GM19397 (cell line): ENCODE results near the gene NHS.

Experiments
- ATAC-seq: cut with Tn5 transposase; IDR thresholded peaks from one replicate; pipeline ENCODE4 v1.9.1; 2021; ENCODE audit warnings: mild to moderate bottlenecking, moderate library complexity; ENCODE audit not compliant: unreplicated experiment

Gene NHS

DNA sequence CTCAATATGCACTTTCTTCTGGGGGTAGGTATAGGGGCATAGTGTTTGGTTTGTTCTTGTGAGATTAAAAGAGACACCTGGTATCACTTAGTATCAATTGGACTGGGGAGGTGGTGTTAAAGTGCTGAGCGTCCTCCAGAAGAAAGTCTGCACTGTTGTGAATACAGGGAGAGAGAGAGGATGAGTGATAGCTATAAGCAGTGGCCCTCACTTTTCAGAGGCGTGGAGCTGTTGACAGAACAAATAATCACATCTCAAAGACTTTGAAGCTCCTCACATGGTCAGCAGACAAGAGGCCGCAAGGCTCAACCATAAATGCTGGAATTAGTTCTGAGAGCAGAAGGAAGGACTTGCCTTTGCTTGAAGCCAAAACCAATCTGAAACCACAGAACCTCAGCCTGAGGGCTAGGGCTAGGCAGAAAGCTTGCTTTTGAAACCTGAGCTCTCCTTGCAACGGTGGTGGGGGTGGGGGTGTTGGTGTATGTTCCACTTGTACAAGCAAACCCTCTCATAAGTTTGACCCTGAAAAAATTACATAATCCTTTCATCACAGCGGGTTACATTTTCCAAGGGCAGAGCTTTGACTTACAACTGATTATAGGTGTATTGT lies 239.1 kb downstream of the NHS start:
- ATAC-seq, result no peak

DNA sequence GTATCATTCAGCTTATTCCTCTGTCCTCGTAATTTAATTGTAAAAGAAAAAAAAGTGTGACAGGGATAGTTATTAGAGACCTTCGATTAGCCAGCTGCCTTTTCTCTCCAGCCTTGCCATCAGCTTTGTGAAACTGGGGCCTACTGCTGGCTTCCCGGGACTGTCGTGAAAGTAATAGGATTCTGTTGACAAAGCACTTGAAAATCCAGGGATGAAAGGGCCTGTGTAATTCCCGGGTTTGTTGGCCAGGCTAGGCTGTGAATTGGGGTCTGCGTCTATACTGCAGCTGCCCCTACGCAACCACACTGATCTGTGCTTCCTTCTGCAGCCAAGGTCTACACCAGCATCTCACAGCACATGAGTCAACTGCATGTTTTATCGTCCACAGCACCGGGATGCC lies 241.9 kb downstream of the NHS start:
- no peak for ATAC-seq

DNA sequence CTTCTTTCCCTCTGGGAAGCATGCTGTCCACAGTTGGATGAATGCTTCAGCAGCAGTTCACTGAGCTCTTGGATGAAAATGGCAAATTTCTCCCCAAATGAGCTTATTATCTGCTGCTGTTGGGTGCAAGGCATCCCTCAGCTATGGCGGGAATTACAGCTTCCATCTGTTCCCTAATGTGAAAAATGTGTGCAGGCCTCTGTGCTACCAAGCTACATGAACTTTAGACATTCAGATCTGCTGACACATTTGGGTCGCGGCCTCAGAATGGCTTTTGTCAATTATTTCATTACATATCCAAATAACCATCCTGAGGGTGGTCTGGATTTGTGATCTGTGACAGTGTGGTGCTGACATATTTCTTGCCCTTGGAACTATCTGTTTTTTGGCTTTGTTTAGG lies 242.8 kb downstream of the NHS start:
- ATAC-seq, result no peak

DNA sequence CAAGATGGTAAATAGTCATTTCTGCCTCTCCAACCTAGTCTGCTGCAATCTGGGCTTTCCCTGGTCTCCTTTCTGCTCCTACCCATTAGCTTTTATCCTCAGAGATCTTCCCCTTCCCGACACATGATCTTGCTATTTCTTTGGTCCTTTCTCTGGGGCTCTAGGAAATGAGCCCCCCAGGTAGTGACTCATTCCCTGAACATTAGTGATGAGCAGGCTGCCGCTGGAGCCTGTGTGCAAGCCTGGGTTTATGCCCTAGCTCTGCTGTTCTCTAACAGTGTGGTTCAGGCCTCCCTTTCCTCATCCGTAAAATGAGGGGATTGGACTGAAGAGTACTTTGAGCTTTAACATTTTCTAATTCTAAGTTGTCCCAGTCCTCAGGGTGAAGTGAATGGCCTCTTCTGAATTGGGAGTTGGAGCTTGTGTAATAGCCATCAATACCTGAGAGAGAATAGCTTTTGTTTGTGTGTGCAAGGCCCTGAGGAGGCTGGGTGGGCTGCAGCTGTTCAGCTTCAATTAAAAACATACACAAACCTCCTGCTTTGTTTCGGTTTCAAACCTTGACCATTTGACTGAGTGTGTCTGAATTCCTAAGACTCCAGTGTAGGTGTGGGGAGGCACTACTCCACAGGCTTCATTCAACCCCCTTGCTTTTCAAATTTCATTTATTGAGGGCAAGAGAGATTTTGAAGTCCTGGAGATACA lies 246.7 kb downstream of the NHS start:
- no peak for ATAC-seq

DNA sequence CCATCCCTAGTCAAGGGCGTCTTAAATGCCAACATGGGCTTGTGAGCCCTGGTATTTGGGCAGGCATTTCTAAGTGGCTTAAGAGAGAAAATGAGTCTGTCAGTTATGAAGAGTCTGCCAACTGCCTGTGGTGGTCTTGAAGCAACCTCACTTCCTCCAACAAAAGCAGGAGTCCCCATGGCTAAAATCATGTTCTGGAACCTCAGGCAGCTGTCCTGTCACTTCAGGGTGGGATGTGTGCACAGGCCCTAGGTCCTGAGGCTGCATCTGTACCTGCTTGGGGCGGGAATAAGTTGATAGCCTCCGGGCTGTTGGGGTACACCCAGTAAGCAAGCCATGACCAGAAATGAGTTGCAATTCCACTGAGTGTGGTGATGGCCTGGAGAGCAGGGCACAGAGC lies 247.3 kb downstream of the NHS start:
- ATAC-seq, result no peak

DNA sequence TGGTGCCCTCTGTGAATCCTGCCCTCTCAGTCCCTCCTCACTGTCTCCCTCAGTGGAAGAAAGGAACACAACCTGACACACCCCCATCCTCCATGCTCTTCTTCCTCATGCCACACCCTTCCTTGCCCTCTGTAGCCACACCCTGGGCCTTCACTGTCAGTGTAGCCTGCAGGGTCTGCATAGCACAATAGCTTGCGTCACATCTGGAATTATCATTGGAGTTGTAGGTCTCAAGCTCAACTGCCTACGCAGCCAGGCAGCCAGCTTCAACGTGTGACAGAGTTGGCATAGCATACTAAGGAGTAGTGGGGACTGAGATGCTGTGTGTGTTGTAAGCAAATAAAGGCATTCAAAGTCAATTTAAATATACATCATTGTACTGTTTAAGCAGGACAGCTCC lies 248.8 kb downstream of the NHS start:
- no peak for ATAC-seq

DNA sequence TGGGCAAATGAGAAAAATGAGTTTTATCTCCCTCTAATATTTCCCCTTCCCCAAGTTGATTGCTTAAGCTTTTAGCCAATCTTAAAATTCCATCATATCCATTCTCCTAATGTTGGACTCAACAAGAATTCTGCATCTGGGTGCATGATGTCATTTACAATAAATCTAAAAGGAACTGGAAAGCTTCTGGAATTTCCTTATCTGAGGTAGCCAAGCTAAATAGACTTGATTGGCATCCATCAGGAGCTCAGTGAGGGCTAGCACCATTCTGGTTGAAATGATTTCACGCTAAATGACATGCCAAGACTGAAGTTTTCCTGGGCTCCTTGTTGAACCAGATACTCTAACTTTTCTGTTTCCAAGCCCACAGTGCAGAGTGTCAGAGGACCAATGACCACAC lies 252.0 kb downstream of the NHS start:
- ATAC-seq, result no peak

DNA sequence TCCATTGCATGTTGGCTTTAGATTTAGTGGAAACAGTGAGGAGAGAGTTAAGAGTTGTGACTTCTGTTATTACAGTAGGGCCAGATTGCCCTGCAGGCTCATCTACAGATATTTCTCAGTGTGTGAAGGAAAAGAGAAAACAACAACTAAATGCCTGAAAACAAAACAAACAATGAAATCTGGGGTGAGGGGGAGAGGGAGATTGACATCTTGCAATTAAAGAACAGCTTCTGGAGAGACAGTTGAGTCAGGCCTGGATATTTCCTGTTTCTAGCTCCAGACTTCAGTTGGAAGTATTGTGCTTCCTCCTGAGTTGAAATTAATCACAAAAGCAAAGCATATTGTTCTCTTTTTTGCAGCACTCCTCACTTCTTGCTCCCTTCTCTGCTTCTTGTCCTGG lies 254.0 kb downstream of the NHS start:
- ATAC-seq, result no peak

DNA sequence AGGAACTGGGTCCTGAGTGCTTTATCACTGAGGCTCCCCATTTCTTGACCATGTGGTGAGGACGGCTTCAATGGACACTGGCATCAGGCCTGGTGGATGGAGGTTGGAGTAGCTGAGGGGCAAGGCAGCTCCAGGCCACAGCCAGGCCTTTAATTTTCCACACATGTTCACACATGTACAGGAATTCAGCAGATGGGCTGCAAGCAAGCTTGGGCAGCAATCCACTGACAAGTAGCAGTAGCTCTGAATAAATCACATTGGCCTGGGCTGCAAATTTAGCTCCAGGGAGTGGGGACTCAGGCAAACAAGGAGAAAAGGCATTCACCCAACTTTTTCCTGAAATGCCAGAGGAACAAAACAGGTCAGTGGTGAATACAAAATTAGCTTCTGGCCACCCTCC lies 254.5 kb downstream of the NHS start:
- ATAC-seq, result no peak

DNA sequence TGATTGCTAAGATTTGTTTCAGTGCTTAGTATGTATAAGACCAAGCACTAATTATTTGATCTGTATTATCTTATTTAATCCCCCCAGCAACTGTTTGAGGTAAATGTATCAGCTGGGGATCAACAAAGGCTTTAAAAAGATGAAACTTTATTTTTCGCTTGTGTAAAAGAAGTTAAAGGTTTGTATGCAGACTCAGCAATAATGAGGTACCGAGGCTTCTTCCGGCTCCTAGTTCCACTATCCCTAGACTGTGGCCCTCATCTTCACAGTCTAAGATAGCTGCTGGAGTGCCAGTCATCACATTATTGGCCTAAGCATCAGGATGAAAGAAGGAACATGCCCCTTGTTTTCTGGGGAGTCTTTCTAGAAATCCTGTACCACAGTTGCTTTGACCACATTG lies 256.6 kb downstream of the NHS start:
- no peak for ATAC-seq

DNA sequence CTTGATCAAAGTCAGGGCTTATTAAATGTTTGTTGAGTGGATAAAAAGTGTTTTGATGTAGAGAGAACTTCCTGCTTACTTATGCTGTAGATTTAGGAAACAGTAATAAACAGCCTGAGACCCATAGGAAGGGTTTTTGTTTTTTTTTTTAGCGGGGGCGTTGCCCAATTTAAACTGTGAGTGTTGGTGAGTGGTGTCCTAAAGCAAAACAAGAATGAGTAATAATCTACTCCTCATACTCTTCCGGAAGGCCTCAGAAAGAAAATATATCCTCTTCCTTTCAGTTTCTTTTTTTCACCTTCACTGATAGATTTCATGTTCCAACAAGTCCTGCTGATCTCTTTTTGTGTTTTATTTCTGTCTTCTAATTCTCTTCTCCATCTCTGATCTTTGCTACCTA lies 257.9 kb downstream of the NHS start:
- ATAC-seq, result no peak

DNA sequence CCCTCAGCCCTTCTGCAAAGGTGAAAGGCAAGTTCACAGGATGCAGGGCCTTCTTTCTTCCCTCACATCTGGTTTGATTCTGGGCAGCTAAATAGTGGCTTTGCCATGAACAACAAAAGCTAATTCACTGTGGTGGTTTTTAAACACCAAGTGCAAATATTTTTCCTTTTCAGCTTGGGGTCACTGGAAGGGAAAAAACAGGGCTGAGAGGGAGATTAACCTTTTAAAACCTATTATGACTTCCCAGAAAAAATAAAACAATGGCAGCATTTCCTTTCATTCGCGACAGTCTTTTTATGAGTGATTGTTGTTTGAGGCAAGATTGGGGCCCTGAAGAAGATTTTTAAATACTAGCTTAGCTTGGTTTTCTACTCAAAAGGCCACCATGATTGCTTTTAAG lies 258.5 kb downstream of the NHS start:
- no peak for ATAC-seq

DNA sequence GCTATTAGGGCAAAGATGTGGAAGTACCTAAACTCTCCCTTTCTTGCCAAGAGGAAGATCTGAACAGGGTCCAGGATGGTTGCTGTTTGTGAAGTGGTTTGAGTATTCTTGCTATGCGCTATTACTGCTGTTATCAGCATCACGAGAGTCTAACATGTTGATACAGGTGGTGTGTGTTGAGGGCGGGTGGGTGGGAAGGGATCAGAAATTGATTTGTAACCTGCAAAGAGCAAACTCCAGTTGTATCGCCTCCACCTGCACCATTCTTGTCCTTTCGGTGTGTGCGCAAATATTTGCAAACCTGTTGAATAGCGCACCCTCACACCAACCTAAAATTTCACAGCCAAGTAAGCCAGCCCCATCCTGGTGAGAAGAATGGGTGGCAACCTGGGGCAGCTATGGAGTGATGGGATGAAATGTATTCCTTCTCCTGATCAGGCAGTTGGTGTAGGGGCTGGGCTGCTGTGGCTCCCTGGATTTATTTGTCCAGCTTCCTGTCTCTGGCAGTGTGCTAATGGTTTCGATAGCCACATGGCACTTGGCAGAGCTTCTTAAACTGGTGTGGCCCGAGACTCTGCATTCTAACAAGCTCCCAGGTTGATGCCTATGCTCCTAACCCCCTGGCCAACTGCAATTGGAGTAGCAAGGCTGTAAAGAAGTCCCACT lies 259.7 kb downstream of the NHS start:
- ATAC-seq, result no peak

DNA sequence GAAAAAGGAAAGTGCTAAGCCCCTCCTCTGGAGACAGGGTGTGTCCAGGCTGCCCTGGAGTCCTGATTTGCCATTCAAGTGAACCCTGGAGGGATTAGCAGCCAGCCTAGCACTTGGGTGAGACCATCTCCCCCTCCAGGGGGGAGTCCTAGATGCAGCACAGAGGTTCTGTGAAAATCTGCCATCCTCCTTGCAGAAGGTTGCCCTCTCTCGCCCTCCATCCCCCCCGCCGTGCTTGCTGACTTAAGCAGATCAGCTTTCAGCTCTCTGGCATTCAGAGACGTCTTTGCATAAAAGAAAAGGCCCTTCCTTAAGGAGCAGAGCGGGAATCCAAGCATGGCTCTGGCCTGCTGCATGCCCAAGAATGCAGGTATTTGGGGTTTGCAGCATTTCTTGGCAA lies 260.2 kb downstream of the NHS start:
- ATAC-seq, result no peak

DNA sequence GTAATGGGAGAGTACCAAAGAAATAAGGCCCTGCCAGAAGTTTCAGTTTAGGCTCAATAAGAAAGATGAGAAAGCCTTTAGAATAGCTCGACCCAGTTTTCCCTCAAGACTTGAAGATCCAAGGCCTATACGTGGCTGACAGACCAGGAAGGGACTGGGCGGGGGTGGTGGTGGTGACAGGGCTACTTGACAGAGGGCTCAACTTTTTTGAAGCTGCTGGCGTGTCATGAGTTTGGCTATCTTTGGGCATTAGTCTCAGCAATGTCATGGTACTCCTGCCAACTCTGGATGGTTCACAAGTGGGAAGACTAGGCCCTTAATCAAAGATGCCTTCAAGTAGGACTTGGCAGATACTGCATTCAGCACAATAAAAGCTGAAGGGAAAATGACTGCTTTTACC lies 262.2 kb downstream of the NHS start:
- no peak for ATAC-seq

DNA sequence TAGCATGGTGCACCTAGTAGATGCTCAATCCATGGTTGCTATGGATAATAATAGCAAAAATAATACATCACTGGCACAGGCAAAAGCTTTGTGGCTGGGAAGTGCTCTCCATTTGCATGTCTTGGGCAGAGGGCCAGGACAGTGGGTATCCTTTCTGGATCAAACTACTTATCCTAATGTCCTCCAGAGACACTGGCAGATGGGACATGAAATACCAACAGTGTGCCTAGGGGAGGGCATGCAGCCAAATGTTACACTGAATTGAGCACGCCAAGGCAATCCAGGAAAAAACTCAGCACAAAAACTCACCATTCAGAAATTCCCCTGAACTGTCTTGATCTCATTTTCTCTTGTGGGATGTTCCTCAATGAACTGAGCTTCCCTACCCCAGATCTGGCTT lies 263.7 kb downstream of the NHS start:
- ATAC-seq, result no peak

DNA sequence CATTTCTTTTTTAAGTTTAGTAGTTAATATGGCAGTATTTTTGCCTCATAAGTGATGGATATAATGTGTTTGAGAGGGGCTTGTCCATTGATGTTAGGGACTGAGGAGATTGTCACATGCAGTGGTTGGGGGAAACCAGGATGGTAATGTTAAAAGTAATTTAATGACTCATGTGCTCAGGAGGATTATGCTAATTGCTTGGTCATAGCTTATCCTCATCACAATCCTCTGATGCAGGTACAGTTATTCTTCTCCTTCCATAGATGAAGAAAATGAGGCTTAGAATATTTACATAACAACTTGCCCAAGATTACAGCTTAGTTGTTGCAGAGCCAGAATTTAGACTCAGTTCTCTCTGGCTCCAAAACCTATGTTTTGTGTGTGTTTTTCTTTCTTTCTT lies 267.9 kb downstream of the NHS start:
- no peak for ATAC-seq

DNA sequence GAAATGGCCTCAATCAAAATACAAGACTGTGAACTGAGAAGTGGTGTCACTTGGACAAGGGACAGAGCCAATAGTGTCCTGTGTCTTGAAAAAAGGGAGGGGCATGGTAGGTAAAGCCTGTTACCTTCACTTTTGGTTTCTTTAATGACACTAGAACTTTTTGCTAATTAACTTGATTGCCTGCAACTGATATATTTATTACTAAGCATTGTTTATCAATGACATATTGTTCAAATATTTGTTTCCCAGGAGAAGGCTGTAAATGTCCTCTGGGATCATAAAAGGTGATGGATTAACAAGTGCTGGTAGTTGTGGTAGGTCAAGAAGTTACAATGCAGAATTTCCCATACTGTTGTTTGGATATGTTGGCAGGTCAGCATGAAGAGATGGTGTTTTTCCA lies 268.5 kb downstream of the NHS start:
- no peak for ATAC-seq

DNA sequence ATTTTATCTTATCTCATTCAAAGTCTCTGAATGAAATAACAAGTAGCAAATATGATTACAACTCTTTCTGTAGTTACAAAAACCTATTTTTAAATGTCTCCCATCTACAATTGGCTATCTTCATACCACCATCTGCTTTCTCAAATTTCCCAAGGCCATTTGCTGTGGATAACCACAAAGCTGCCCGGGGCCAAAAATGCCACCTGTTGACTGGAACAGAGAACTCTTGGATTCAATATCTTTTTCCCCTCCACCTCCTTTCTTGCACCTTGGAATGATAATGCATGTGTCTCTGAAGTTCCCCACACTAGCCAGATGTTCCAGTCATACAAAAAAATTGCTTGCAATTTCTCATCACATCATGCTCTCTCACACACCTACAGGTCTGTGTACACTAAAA lies 269.0 kb downstream of the NHS start:
- ATAC-seq, result no peak

DNA sequence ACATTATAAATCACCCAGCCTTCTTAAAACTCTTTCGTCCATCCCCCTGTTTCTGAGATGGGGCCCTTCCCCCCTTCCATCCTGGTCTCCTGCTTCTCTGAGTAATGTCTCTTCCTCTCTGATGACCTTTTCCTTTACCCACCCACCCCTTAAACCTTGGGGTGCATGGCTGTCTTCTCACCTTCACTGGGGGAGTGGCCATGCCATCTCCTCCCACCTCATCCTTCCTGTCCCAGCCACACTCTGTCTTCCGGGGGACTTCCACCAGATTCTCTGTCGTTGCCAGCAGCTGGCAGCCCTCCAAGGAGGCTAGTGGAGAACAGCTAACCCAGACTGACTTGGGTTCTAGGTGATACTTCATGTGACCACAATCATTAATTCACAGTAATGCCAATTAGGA lies 279.1 kb downstream of the NHS start:
- no peak for ATAC-seq

DNA sequence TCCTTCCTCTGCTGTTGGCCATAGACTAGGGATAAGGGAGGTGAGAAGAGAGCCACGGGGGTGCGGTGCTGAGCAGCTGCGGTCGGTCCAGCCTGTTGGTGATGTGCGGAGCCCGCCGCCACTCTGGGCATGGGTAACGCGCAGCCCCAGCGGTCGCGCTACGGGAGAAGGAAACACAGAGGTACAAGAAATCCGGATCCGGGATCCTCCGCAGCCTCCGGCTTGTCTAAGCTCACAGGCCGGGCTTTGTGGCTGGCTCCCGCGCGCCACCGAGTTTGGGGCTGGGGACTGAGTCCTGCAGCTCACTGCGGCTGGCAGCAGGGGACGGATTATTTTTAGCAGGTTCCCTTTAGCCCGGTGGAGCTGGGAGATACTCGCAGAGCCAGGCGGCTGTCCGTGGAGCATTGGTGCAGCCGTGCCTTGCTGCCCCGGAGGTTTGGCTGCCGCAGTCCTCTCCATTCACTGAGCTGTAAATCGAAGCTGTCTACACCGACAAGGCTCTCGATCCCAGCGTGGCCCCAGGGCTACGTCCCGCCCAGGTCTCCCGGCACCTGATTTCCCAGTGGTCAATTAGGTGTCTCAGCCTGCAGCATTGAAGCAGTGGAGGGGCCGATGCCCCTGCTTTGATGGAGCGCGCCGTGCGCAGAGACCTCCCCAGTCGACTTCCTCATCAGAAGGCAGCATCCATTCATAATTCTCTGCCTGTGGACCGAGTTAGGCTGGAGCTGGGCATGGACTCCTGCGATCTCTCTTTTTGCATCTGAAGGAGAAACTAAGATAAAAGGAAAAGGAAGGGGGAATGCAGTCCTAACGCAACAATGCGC lies 280.4 kb downstream of the NHS start:
- no peak for ATAC-seq

DNA sequence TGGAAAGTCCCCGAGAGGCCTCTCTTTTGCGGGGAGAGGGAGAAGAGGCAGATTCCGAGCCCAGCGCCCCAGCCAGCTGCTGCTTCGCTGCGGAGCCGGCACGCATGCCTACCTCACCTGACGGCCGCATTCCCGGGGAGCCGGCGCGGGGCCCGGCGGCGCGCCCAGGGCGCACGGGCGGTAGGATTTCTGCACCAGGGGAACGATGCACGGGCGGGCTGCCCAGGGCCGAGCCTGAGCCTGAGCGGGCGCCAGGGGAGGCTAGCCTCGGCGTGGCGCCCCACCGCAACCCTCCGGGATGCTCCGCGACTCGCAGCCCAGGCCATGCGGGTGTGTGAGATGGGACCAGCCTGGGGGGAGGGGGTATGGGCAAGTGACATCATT lies 281.0 kb downstream of the NHS start:
- ATAC-seq, result no peak
